GM19193 (cell line): ENCODE results near the gene ANTKMT.

Experiments used
- POLR2A ChIP-seq: IDR thresholded peaks from 4 replicates; pipeline ENCODE4 v1.6.1; 2011; ENCODE audit not compliant: insufficient read depth, insufficient read length; ENCODE audit errors: extremely low read depth

ANTKMT gene

GRCh38 chr16:734208-734980 is 13.4 kb downstream of the ANTKMT start:
- no peak for TF ChIP-seq POLR2A

- no peak for TF ChIP-seq POLR2A
These were observed 14.3 kb downstream of the ANTKMT start for GRCh38 chr16:734981-735881.

- no peak for TF ChIP-seq POLR2A
These were observed 15.1 kb downstream of the ANTKMT start for GRCh38 chr16:735982-736453.

- TF ChIP-seq POLR2A: no peak
These were observed 16.1 kb downstream of the ANTKMT start for GRCh38 chr16:736936-737481.

- TF ChIP-seq POLR2A: no peak
These were observed 18.9 kb downstream of the ANTKMT start for GRCh38 chr16:739560-740458.

- TF ChIP-seq POLR2A: no peak
These were observed 19.5 kb downstream of the ANTKMT start for GRCh38 chr16:740459-740763.

- peak; percentile 75 for TF ChIP-seq POLR2A
These were observed 20.0 kb downstream of the ANTKMT start, which contains the start of gene CIAO3 for GRCh38 chr16:740764-741505. Gene CIAO3, minus strand, starts transcription at chr16:740997. Its CDS starts 12 bp downstream, at chr16:740985.

- no peak for TF ChIP-seq POLR2A
These were observed 21.2 kb downstream of the ANTKMT start for GRCh38 chr16:741986-742629.

GRCh38 chr16:743794-744500 is 23.0 kb downstream of the ANTKMT start:
- TF ChIP-seq POLR2A: no peak

- TF ChIP-seq POLR2A: no peak
These were observed 24.8 kb downstream of the ANTKMT start for GRCh38 chr16:745739-746138.

GRCh38 chr16:746637-747036 is 25.7 kb downstream of the ANTKMT start:
- TF ChIP-seq POLR2A: no peak

- no peak for TF ChIP-seq POLR2A
These were observed 27.2 kb downstream of the ANTKMT start for GRCh38 chr16:747978-748746.
